Caco-2 (cell line): Measurements from ENCODE around the gene ZNF79. TPM values are rescaled to one million over a fixed set of nuclear protein-coding genes. Genes with fewer than 3 reads are reported as not detected.
A peak's percentile ranks its signal among the peaks of the same experiment; 100 is the strongest.

Source experiments
- BruUV-seq: library from RNA; stranded (reverse); fragments of 400-500 nt; replicated peaks from 2 replicates; lab custom pipeline; 2021; lab: Mats Ljungman, UMichigan
- CTCF ChIA-PET: fragments of 300-600 bp; sonication (Branson Sonifier 250); formaldehyde crosslinking; loops from one replicate; lab custom pipeline; 2022; ENCODE audit warnings: antibody characterized with exemption; lab: Charles Lee
- POLR2A ChIA-PET: fragments of 300-600 bp; sonication (Branson Sonifier 250); formaldehyde crosslinking; loops from one replicate; lab custom pipeline; 2022; ENCODE audit warnings: antibody characterized with exemption; lab: Charles Lee
- DNase-seq, 2 experiments: peaks; one replicate each; pipeline versions ENCODE4 v3.0.0 to v3.0.0-alpha.2; 2020 to 2022
- H3K27me3 ChIP-seq: replicated peaks from 2 replicates; pipeline ENCODE4 v1.6.0; 2011; ENCODE audit warnings: low read length; ENCODE audit not compliant: control insufficient read depth, insufficient read depth
- H3K36me3 ChIP-seq: 2 replicates; pipeline ENCODE4 v1.5.1; 2011; ENCODE audit warnings: low read length; ENCODE audit not compliant: control insufficient read depth, insufficient read depth
- H3K4me1 ChIP-seq: fragments of 250-450 bp; sonication (Bioruptor Pico); 2 replicates; pipeline ENCODE4 v1.5.1; 2020; ENCODE audit warnings: mild to moderate bottlenecking
- H3K4me3 ChIP-seq: 2 replicates; pipeline ENCODE4 v1.5.1; 2011; ENCODE audit warnings: low read depth, mild to moderate bottlenecking, control low read depth, low read length
- H3K9me3 ChIP-seq: fragments of 250-450 bp; sonication (Bioruptor Pico); 2 replicates; pipeline ENCODE4 v1.5.1; 2020; ENCODE audit warnings: mild to moderate bottlenecking, moderate library complexity
- H3K27ac Mint-ChIP-seq: one replicate; pipeline ENCODE4 v1.8.0; 2022; ENCODE audit warnings: mixed read lengths; ENCODE audit not compliant: unreplicated experiment
- H3K27me3 Mint-ChIP-seq: one replicate; pipeline ENCODE4 v1.8.0; 2022; ENCODE audit warnings: mixed read lengths; ENCODE audit not compliant: insufficient read depth, unreplicated experiment
- H3K36me3 Mint-ChIP-seq: one replicate; pipeline ENCODE4 v1.8.0; 2022; ENCODE audit warnings: mild to moderate bottlenecking, mixed read lengths; ENCODE audit not compliant: insufficient read depth, unreplicated experiment
- H3K4me1 Mint-ChIP-seq: one replicate; pipeline ENCODE4 v1.8.0; 2022; ENCODE audit warnings: low read depth, mixed read lengths; ENCODE audit not compliant: unreplicated experiment
- H3K4me3 Mint-ChIP-seq: one replicate; pipeline ENCODE4 v1.8.0; 2022; ENCODE audit warnings: mild to moderate bottlenecking, moderate library complexity, mixed read lengths; ENCODE audit not compliant: unreplicated experiment
- H3K9me3 Mint-ChIP-seq: one replicate; pipeline ENCODE4 v1.8.0; 2022; ENCODE audit warnings: mixed read lengths; ENCODE audit not compliant: unreplicated experiment
- intact Hi-C: fragments of 100-400 bp; cut with micrococcal nuclease; formaldehyde crosslinking; loops from one replicate; pipeline ENCODE4 v1.10.0; 2022; ENCODE audit not compliant: unreplicated experiment
- total RNA-seq: library from RNA; stranded (reverse); gene quantifications from 2 replicates; pipeline ENCODE4 v1.2.3, GENCODE V29; 2022
- TF ChIP-seq, protein P1 (sequence below), 2 experiments: fragments of 200-600 bp in 1 of 2; IDR thresholded peaks; 1 replicate in 1 of 2; 2 replicates in 1 of 2; pipeline versions ENCODE4 v1.5.1 to v1.8.0; 2011 to 2022; ENCODE audit warnings: antibody characterized with exemption in 1 of 2, control low read depth in 1 of 2, inconsistent platforms in 1 of 2, low read depth in 1 of 2, low read length in 1 of 2, mild to moderate bottlenecking in 1 of 2, moderate library complexity in 1 of 2; ENCODE audit not compliant: insufficient read depth in 1 of 2, severe bottlenecking in 1 of 2, unreplicated experiment in 1 of 2

ZNF79 gene
- total RNA-seq, 1 experiment from 2014 or later: 9.2 TPM

DNA sequence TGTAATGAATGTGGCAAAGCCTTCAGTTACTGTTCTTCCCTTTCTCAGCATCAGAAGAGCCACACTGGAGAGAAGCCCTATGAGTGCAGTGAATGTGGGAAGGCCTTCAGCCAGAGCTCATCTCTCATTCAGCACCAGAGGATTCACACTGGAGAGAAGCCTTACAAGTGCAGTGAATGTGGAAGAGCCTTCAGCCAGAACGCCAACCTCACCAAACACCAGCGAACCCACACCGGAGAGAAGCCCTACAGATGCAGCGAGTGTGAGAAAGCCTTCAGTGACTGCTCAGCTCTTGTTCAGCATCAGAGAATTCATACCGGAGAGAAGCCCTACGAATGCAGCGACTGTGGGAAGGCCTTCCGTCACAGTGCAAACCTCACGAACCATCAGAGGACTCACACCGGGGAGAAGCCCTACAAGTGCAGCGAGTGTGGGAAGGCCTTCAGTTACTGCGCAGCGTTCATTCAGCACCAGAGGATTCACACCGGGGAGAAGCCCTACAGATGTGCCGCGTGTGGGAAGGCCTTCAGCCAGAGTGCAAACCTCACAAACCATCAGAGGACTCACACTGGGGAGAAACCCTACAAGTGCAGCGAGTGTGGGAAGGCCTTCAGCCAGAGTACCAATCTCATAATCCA lies 20.2 kb downstream of the ZNF79 start:
- TF ChIP-seq, protein P1, sequence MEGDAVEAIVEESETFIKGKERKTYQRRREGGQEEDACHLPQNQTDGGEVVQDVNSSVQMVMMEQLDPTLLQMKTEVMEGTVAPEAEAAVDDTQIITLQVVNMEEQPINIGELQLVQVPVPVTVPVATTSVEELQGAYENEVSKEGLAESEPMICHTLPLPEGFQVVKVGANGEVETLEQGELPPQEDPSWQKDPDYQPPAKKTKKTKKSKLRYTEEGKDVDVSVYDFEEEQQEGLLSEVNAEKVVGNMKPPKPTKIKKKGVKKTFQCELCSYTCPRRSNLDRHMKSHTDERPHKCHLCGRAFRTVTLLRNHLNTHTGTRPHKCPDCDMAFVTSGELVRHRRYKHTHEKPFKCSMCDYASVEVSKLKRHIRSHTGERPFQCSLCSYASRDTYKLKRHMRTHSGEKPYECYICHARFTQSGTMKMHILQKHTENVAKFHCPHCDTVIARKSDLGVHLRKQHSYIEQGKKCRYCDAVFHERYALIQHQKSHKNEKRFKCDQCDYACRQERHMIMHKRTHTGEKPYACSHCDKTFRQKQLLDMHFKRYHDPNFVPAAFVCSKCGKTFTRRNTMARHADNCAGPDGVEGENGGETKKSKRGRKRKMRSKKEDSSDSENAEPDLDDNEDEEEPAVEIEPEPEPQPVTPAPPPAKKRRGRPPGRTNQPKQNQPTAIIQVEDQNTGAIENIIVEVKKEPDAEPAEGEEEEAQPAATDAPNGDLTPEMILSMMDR (IDR thresholded peaks at IDR 0.05; ENCODE audit: insufficient read depth in 1 of 2, low read depth in 1 of 2, low read length in 1 of 2, severe bottlenecking in 1 of 2, unreplicated experiment in 1 of 2): no peak
- Mint-ChIP-seq H3K9me3 (no peaks in the 10 kb centered on the region), H3K36me3 (peaks cover 100% of the 10 kb centered on the region), H3K27ac (peak overlapping the region; percentile 12), H3K4me3 (no peak overlapping the region), H3K4me1 (peaks cover 11% of the 10 kb centered on the region), H3K27me3 (no peaks in the 10 kb centered on the region)
- intact Hi-C loops: no loop called here
- POLR2A ChIA-PET: interaction anchor here (0.6 to 2.0 kb wide), 5 partner anchors 12 to 219 kb away, joined by 3 to 18 read pairs (median 4); partner anchors contain the start of genes SLC2A8 and ZNF79
- Histone ChIP-seq H3K4me1 (peaks cover 6% of the 10 kb centered on the region; the same call in 1 of the 2 replicates), H3K27me3 (no peaks in the 10 kb centered on the region), H3K4me3 (no peak overlapping the region), H3K9me3 (peaks cover 7% of the 10 kb centered on the region; the same call in 1 of the 2 replicates), H3K36me3 (peaks cover 7% of the 10 kb centered on the region)
- CTCF ChIA-PET: interaction anchor here (0.6 kb wide), 2 partner anchors 72 to 135 kb away, joined by 3 read pairs; no protein-coding TSS in a partner anchor
- BruUV-seq: no TSS peak
- no peak for DNase-seq

DNA sequence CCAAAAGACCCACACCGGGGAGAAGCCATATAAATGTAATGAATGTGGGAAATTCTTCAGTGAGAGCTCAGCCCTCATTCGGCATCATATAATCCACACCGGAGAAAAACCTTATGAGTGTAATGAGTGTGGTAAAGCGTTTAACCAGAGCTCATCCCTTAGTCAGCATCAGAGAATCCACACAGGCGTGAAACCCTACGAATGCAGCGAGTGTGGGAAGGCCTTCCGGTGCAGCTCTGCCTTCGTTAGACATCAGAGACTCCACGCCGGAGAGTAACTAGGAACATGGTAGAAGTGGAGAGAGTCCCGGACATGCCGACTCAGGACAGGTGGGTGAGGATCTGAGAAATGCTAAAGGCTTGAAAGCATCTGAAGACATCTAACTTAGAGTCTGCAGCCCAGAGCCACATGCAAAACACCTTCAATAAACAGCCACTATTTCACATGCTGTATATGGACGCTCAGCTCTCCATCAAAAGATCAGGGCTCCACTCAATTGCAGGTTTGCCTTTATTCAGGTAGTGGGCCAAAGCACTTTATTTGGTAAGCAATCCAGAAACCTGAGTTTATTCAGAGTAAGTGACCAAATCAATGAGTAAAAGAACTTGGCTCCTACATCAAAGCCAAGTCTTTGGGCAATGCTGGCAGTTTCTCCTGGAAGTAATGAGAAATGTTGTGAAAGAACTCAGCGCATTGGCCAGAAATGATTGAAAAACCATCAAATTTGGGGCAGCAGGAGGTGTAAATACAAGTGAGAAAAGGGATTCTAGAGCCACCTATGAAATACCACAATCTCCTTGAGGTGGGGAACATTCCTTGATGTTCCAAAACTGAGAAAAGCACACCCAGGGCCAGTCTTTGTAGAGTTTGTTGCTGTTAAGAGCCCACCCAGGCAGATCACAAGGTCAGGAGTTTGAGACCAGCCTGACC lies 21.0 kb downstream of the ZNF79 start:
- CTCF ChIA-PET: no interaction called here
- Mint-ChIP-seq H3K4me3 (no peak overlapping the region), H3K27me3 (peaks cover 3% of the 10 kb centered on the region), H3K27ac (peak overlapping the region; percentile 98), H3K36me3 (peaks cover 100% of the 10 kb centered on the region), H3K9me3 (no peaks in the 10 kb centered on the region), H3K4me1 (peaks cover 10% of the 10 kb centered on the region)
- POLR2A ChIA-PET: interaction anchor here (1.5 to 2.0 kb wide), 2 partner anchors 22 to 48 kb away, joined by 4 to 18 read pairs; partner anchors contain the start of genes SLC2A8 and ZNF79
- Histone ChIP-seq H3K9me3 (peaks cover 7% of the 10 kb centered on the region; the same call in 1 of the 2 replicates), H3K4me3 (no peak overlapping the region), H3K27me3 (no peaks in the 10 kb centered on the region), H3K4me1 (peaks cover 9% of the 10 kb centered on the region; the same call in 1 of the 2 replicates), H3K36me3 (peaks cover 10% of the 10 kb centered on the region)
- TF ChIP-seq, protein P1 (IDR thresholded peaks at IDR 0.05; ENCODE audit: insufficient read depth in 1 of 2, low read depth in 1 of 2, low read length in 1 of 2, severe bottlenecking in 1 of 2, unreplicated experiment in 1 of 2): no peak
- no peak for DNase-seq
- intact Hi-C loops: no loop called here
- BruUV-seq: TSS peak; percentile 23
